Lung (tissue), 12 donors: ENCODE measurements around the gene ETFA. TPM values are rescaled to one million over a fixed set of nuclear protein-coding genes. Genes with fewer than 3 reads are reported as not detected.
A peak's percentile ranks its signal among the peaks of the same experiment; 100 is the strongest.

Source experiments
- ATAC-seq: fragments of 200-7000 bp; cut with Tn5 transposase; one replicate; pipeline ENCODE4 v1.9.1; 2020; ENCODE audit warnings: moderate number of reproducible peaks; ENCODE audit not compliant: insufficient read depth, low FRiP score
- DNase-seq, 3 donors: peaks; one replicate each; pipeline ENCODE4 v3.0.0-alpha.2; 2013 to 2017
- H3K27ac ChIP-seq, 2 donors: one replicate each; pipeline ENCODE4 v1.5.1; 2013; ENCODE audit warnings: mild to moderate bottlenecking in 2 of 2, moderate library complexity in 2 of 2, control low read depth in 1 of 2, inconsistent platforms in 1 of 2, low read depth in 1 of 2, low read length in 1 of 2
- H3K27me3 ChIP-seq, 3 donors: one replicate each; pipeline ENCODE4 v1.5.1; 2013; ENCODE audit warnings: low read length in 2 of 3; ENCODE audit not compliant: control insufficient read depth in 3 of 3, insufficient read depth in 3 of 3
- H3K36me3 ChIP-seq, 4 donors: one replicate each; pipeline ENCODE4 v1.5.1; 2013; ENCODE audit warnings: low read length in 4 of 4, mild to moderate bottlenecking in 1 of 4, moderate library complexity in 1 of 4; ENCODE audit not compliant: control insufficient read depth in 4 of 4, insufficient read depth in 4 of 4
- H3K4me1 ChIP-seq, 5 donors: one replicate each; pipeline ENCODE4 v1.5.1; 2013; ENCODE audit warnings: low read length in 5 of 5, mild to moderate bottlenecking in 2 of 5, moderate library complexity in 1 of 5; ENCODE audit not compliant: control insufficient read depth in 5 of 5, insufficient read depth in 5 of 5
- H3K4me3 ChIP-seq: one replicate; pipeline ENCODE4 v1.5.1; 2013; ENCODE audit warnings: mild to moderate bottlenecking, control low read depth, moderate library complexity
- H3K9ac ChIP-seq, 2 donors: one replicate each; pipeline ENCODE4 v1.5.1; 2013; ENCODE audit warnings: low read length in 2 of 2, control low read depth in 1 of 2; ENCODE audit not compliant: insufficient read depth in 1 of 2
- H3K9me3 ChIP-seq, 4 donors: one replicate each; pipeline ENCODE4 v1.5.1; 2013; ENCODE audit warnings: low read length in 3 of 4, mild to moderate bottlenecking in 1 of 4, moderate library complexity in 1 of 4; ENCODE audit not compliant: control insufficient read depth in 4 of 4, insufficient read depth in 3 of 4
- CTCF ChIP-seq: IDR thresholded peaks from 2 replicates; pipeline ENCODE4 v1.5.1; 2012; ENCODE audit warnings: mild to moderate bottlenecking; ENCODE audit errors: control extremely low read depth, extremely low read depth
- WGBS, 2 donors: extraction: QIAGEN DNeasy Blood & Tissue Kit; methylation state at CpG; one replicate each; pipeline ENCODE4 v1.1.7; 2013; 5-methylcytosine and 5-hydroxymethylcytosine counted together
- polyA plus RNA-seq, 2 donors: library from polyadenylated mRNA; stranded (reverse); fragments of 200-250 nt; gene quantifications; one replicate each; pipeline ENCODE4 v1.2.1, GENCODE V29; 2013
- total RNA-seq, 2 donors: library from RNA; depleted of rRNA in 1 of 2; stranded (reverse); fragments of >200 nt in 1 of 2; gene quantifications; one replicate each; pipeline ENCODE4 v1.2.1, GENCODE V29; 2014 to 2021
- donor health status: control.
- donor health status: control.
- donor health status: Bipolar disorder and iron deficiency.
- donor health status: healthy.
- donor health status: DM: yes; HTN: yes; CAD: no.

Gene ETFA
- total and polyA plus RNA-seq, 4 donors: 54.5 to 96.4 (median 83.8) TPM

- no peak overlapping the region for H3K4me3 ChIP-seq
- no peak overlapping the region for H3K9ac ChIP-seq
- no peaks in the 10 kb centered on the region for H3K9me3 ChIP-seq
- H3K27ac ChIP-seq: no peak overlapping the region
- ATAC-seq (no peak), DNase-seq (no peak)
- H3K4me1 ChIP-seq: peaks cover 0 to 12% (median 5%) of the 10 kb centered on the region in 5 donors
- H3K27me3 ChIP-seq: no peaks in the 10 kb centered on the region
- TF ChIP-seq CTCF: no peak
- no peaks in the 10 kb centered on the region for H3K36me3 ChIP-seq
- 62 to 79% methylated on average over 4 of the region's 4 CpGs for WGBS, 2 donors
Measured at GRCh38 chr15:76169018-76169417, 142.3 kb downstream of the ETFA start.

GRCh38 chr15:76168237-76168984 lies 142.9 kb downstream of the ETFA start:
- Histone ChIP-seq H3K4me1 (peaks cover 0 to 18% (median 10%) of the 10 kb centered on the region in 5 donors), H3K27me3 (no peaks in the 10 kb centered on the region), H3K9ac (no peak overlapping the region), H3K4me3 (no peak overlapping the region), H3K27ac (no peak overlapping the region), H3K36me3 (no peaks in the 10 kb centered on the region), H3K9me3 (no peaks in the 10 kb centered on the region)
- TF ChIP-seq CTCF: no peak
- ATAC-seq (no peak), DNase-seq (peak in 1 of 3 donors; percentile 30)
- WGBS, 2 donors: 88 to 91% methylated on average over 14 of the region's 14 CpGs

GRCh38 chr15:76165951-76166350 lies 145.3 kb downstream of the ETFA start:
- 94 to 95% methylated on average over 15 of the region's 15 CpGs for WGBS, 2 donors
- H3K9me3 ChIP-seq: no peaks in the 10 kb centered on the region
- DNase-seq: no peak

More at GRCh38 chr15:76165951-76166350, 145.3 kb downstream of the ETFA start:
- no peak for TF ChIP-seq CTCF
- no peak overlapping the region for H3K4me3 ChIP-seq
- H3K36me3 ChIP-seq: no peaks in the 10 kb centered on the region
- no peak overlapping the region for H3K9ac ChIP-seq
- ATAC-seq: no peak
- H3K27ac ChIP-seq: no peak overlapping the region
- H3K27me3 ChIP-seq: no peaks in the 10 kb centered on the region
- H3K4me1 ChIP-seq: peaks cover 0 to 42% (median 16%) of the 10 kb centered on the region in 5 donors

Other genes starting within 250 kb of the ETFA start
- under 1 TPM in 1 of 2 donors, not detected in 1; 0.86 TPM for gene ISL2, start 25.3 kb upstream of the ETFA start, total RNA-seq
- gene ISL2, start 25.3 kb upstream of the ETFA start, polyA plus RNA-seq: under 1 TPM; 0.22 to 0.38 TPM